Natural killer cell (primary cell): ENCODE data around the gene RTBDN. TPM values are rescaled to one million over a fixed set of nuclear protein-coding genes. Genes with fewer than 3 reads are reported as not detected.

ENCODE experiments used
- ATAC-seq, 3 donors: fragments of 150-1000 bp in 2 of 3; fragments of 200-7000 bp in 1 of 3; cut with Tn5 transposase; 1 replicate in 1 of 3; 2 replicates in 2 of 3; pipeline ENCODE4 v1.10.0; 2021; ENCODE audit warnings: mild to moderate bottlenecking in 2 of 3, moderate library complexity in 2 of 3
- DNase-seq, 2 donors: peaks; one replicate each; pipeline versions ENCODE4 v3.0.0 to v3.0.0-alpha.2; 2013 to 2021; ENCODE audit warnings: mixed read lengths in 1 of 2
- H3K27ac ChIP-seq: one replicate; pipeline ENCODE4 v1.5.1; 2013; ENCODE audit warnings: mild to moderate bottlenecking, low read length
- H3K27me3 ChIP-seq: one replicate; pipeline ENCODE4 v1.6.1; 2013; ENCODE audit warnings: low read length; ENCODE audit not compliant: control insufficient read depth, insufficient read depth
- H3K36me3 ChIP-seq: one replicate; pipeline ENCODE4 v1.6.1; 2013; ENCODE audit warnings: low read length; ENCODE audit not compliant: control insufficient read depth, insufficient read depth
- H3K4me1 ChIP-seq: one replicate; pipeline ENCODE4 v1.6.1; 2013; ENCODE audit warnings: low read length; ENCODE audit not compliant: control insufficient read depth, insufficient read depth
- H3K4me3 ChIP-seq: one replicate; pipeline ENCODE4 v1.5.1; 2013; ENCODE audit warnings: low read length
- H3K9me3 ChIP-seq: one replicate; pipeline ENCODE4 v1.6.1; 2013; ENCODE audit warnings: low read length; ENCODE audit not compliant: control insufficient read depth, insufficient read depth
- H3K27ac Mint-ChIP-seq, 2 donors: one replicate each; pipeline ENCODE4 v1.8.0; 2022; ENCODE audit warnings: mild to moderate bottlenecking in 2 of 2, mixed read lengths in 2 of 2, moderate library complexity in 1 of 2
- H3K27me3 Mint-ChIP-seq, 2 donors: one replicate each; pipeline ENCODE4 v1.8.0; 2022; ENCODE audit warnings: low read depth in 2 of 2, mixed read lengths in 2 of 2
- H3K36me3 Mint-ChIP-seq: one replicate; pipeline ENCODE4 v1.8.0; 2022; ENCODE audit warnings: mixed read lengths
- H3K4me1 Mint-ChIP-seq, 2 donors: one replicate each; pipeline ENCODE4 v1.8.0; 2022; ENCODE audit warnings: mixed read lengths in 2 of 2
- H3K4me3 Mint-ChIP-seq: one replicate; pipeline ENCODE4 v1.8.0; 2022; ENCODE audit warnings: mild to moderate bottlenecking, moderate library complexity, mixed read lengths
- H3K9me3 Mint-ChIP-seq, 2 donors: one replicate each; pipeline ENCODE4 v1.8.0; 2022; ENCODE audit warnings: mixed read lengths in 2 of 2
- CTCF ChIP-seq: fragments of 200-600 bp; IDR thresholded peaks from one replicate; pipeline ENCODE4 v1.8.0; 2022; ENCODE audit warnings: antibody characterized with exemption
- WGBS: methylation state at CpG from one replicate; pipeline ENCODE4 v1.1.7; 2013; ENCODE audit warnings: missing lambda C conversion rate; ENCODE audit not compliant: insufficient coverage; 5-methylcytosine and 5-hydroxymethylcytosine counted together
- intact Hi-C: fragments of 100-400 bp; cut with micrococcal nuclease; formaldehyde crosslinking; loops from one replicate; pipeline ENCODE4 v1.14.2; 2022
- total RNA-seq, 4 donors: library from RNA; stranded (reverse); fragments of 120-200 nt in 1 of 4; gene quantifications; one replicate each; pipeline versions ENCODE4 v1.2.3 to v1.2.4, GENCODE V29; 2013 to 2022

Gene RTBDN
- total RNA-seq, 3 donors from 2014 or later (not counting 1 experiment from before 2014, with no cell fraction given): not detected

GRCh38 chr19:12833738-12834565 is 427 bp downstream of the RTBDN start:
- H3K4me1 ChIP-seq: peaks cover 39% of the 10 kb centered on the region
- H3K4me3 ChIP-seq: no peak overlapping the region
- H3K27me3 ChIP-seq: peaks cover 77% of the 10 kb centered on the region
- H3K27ac ChIP-seq: no peak overlapping the region
- no peak for TF ChIP-seq CTCF
- WGBS: 2% methylated on average over 65 of the region's 87 CpGs
- H3K36me3 Mint-ChIP-seq: no peaks in the 10 kb centered on the region
- peaks cover 7% of the 10 kb centered on the region for H3K9me3 ChIP-seq
- H3K4me1 Mint-ChIP-seq: peaks cover 17 to 38% of the 10 kb centered on the region in 2 donors
- H3K4me3 Mint-ChIP-seq: peak overlapping the region; percentile 67
- DNase-seq (peak; percentile 36 to 63), ATAC-seq (peak in 2 of 3 donors; percentile 32 to 48)
- peaks cover 0 to 2% of the 10 kb centered on the region in 2 donors for H3K9me3 Mint-ChIP-seq
- no peak overlapping the region for H3K27ac Mint-ChIP-seq
- peaks cover 56 to 62% of the 10 kb centered on the region in 2 donors for H3K27me3 Mint-ChIP-seq
- no peaks in the 10 kb centered on the region for H3K36me3 ChIP-seq
- intact Hi-C loops: no loop called here

GRCh38 chr19:12833418-12833737 is 1.0 kb downstream of the RTBDN start:
- TF ChIP-seq CTCF: no peak
- Mint-ChIP-seq H3K36me3 (no peaks in the 10 kb centered on the region), H3K27ac (no peak overlapping the region), H3K4me1 (peaks cover 17 to 33% of the 10 kb centered on the region in 2 donors), H3K9me3 (peaks cover 0 to 2% of the 10 kb centered on the region in 2 donors), H3K27me3 (peaks cover 57 to 62% of the 10 kb centered on the region in 2 donors), H3K4me3 (peak overlapping the region; percentile 71)
- Histone ChIP-seq H3K36me3 (no peaks in the 10 kb centered on the region), H3K27me3 (peaks cover 77% of the 10 kb centered on the region), H3K9me3 (peaks cover 7% of the 10 kb centered on the region), H3K4me1 (peaks cover 33% of the 10 kb centered on the region), H3K4me3 (no peak overlapping the region), H3K27ac (no peak overlapping the region)
- DNase-seq (no peak), ATAC-seq (no peak)
- intact Hi-C loops: no loop called here
- 0% methylated on average over 5 of the region's 5 CpGs for WGBS

- H3K9me3 Mint-ChIP-seq: peaks cover 0 to 2% of the 10 kb centered on the region in 2 donors
- no peak overlapping the region for H3K4me3 Mint-ChIP-seq
- peaks cover 23 to 30% of the 10 kb centered on the region in 2 donors for H3K4me1 Mint-ChIP-seq
- ATAC-seq (peak in 2 of 3 donors; percentile 36 to 44), DNase-seq (peak in 1 of 2 donors; percentile 30)
- H3K36me3 ChIP-seq: no peaks in the 10 kb centered on the region
- intact Hi-C loops: no loop called here
- no peak for TF ChIP-seq CTCF
- H3K9me3 ChIP-seq: no peaks in the 10 kb centered on the region
- 9% methylated on average over 23 of the region's 23 CpGs for WGBS
- H3K27me3 ChIP-seq: peaks cover 64% of the 10 kb centered on the region
- no peaks in the 10 kb centered on the region for H3K36me3 Mint-ChIP-seq
- H3K4me1 ChIP-seq: peaks cover 25% of the 10 kb centered on the region
- peaks cover 52 to 58% of the 10 kb centered on the region in 2 donors for H3K27me3 Mint-ChIP-seq
- no peak overlapping the region for H3K27ac Mint-ChIP-seq
- H3K4me3 ChIP-seq: no peak overlapping the region
- H3K27ac ChIP-seq: no peak overlapping the region
These were observed 5.9 kb downstream of the RTBDN start for GRCh38 chr19:12828494-12828893.
